Activated CD4-positive, alpha-beta T cell treated with anti-CD3 and anti-CD28 coated beads, Interleukin-2, amount 10 ng/mL, durations not matched to agents 7 days and 5 days (primary cell): ENCODE data around the gene C1QL2. TPM values are rescaled to one million over a fixed set of nuclear protein-coding genes. Genes with fewer than 3 reads are reported as not detected.
A peak's percentile ranks its signal among the peaks of the same experiment; 100 is the strongest.

Experiments
- CTCF ChIA-PET: fragments of 350-600 bp; sonication (Branson Sonifier 250); formaldehyde crosslinking; loops from one replicate; lab custom pipeline; 2021; ENCODE audit warnings: antibody characterized with exemption; lab: Charles Lee
- POLR2A ChIA-PET: fragments of 350-600 bp; sonication (Branson Sonifier 250); formaldehyde crosslinking; loops from one replicate; lab custom pipeline; 2021; ENCODE audit warnings: antibody characterized with exemption; lab: Charles Lee
- DNase-seq: peaks from one replicate; pipeline ENCODE4 v3.0.0-alpha.2; 2020
- H3K27ac Mint-ChIP-seq: one replicate; pipeline ENCODE4 v1.8.0; 2021; ENCODE audit warnings: mild to moderate bottlenecking, moderate library complexity, mixed read lengths
- H3K27me3 Mint-ChIP-seq: one replicate; pipeline ENCODE4 v1.8.0; 2021; ENCODE audit warnings: mixed read lengths
- H3K36me3 Mint-ChIP-seq: one replicate; pipeline ENCODE4 v1.8.0; 2021; ENCODE audit warnings: low read depth, mixed read lengths
- H3K4me1 Mint-ChIP-seq: one replicate; pipeline ENCODE4 v1.8.0; 2021; ENCODE audit warnings: mixed read lengths
- H3K4me3 Mint-ChIP-seq: one replicate; pipeline ENCODE4 v1.8.0; 2021; ENCODE audit warnings: mild to moderate bottlenecking, moderate library complexity, mixed read lengths
- H3K9me3 Mint-ChIP-seq: one replicate; pipeline ENCODE4 v1.8.0; 2021; ENCODE audit warnings: mixed read lengths
- total RNA-seq, 2 experiments: library from RNA; stranded (reverse); gene quantifications; one replicate each; pipeline ENCODE4 v1.2.3, GENCODE V29; 2021

Gene C1QL2
- total RNA-seq, 2 experiments from 2014 or later, result not detected

DNA sequence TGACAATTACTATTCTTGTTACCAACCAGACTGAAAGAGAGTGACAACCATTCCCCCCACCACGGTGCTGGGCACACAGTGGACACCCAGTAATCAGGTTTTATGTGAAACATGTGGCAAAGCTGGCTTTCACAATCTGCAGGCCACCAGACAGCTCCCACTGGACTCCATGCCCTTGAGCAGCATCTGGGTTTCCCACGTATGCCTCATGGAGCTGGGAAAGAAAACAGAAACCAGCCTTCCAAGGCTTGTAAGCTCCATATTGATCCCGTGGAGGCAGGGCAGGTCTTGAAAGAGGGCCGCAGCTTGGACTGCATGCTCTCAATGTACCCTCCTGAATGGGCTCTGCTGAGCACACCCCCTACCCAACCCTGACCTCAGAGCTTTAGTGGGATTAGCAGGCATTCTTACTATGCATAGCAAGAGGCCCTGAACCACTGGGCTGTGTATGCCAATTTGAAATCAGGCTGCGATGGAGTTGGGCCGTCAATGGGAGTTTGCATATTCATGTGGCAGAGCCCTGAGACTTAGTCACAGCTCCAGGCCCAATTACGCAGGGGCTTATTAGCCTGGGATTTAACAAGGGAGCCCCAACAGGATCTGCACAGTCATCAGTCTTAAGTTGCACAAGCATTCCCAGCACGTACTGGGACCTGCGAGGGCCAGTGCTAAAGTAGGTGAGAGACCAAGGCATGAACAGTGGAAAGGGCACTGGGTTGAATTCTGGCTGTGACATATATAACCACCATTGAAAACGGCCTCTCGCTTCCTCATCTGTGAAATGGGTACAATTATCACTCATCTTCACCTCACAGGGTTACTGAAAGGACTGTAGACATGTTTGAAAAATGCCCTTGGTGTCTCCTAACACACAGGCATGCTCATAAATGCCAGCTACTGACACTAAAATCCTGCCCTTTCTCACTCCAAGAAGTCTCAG, 10.5 kb downstream of the C1QL2 start:
- Mint-ChIP-seq H3K27me3 (peaks cover 11% of the 10 kb centered on the region), H3K36me3 (no peaks in the 10 kb centered on the region), H3K9me3 (no peaks in the 10 kb centered on the region), H3K27ac (no peak overlapping the region), H3K4me3 (no peak overlapping the region), H3K4me1 (no peaks in the 10 kb centered on the region)
- POLR2A ChIA-PET, result no interaction called here
- CTCF ChIA-PET, result interaction anchor here (0.9 kb wide), 1 partner anchor 26 kb away, joined by 3 read pairs; no protein-coding TSS in a partner anchor
- no peak for DNase-seq

DNA sequence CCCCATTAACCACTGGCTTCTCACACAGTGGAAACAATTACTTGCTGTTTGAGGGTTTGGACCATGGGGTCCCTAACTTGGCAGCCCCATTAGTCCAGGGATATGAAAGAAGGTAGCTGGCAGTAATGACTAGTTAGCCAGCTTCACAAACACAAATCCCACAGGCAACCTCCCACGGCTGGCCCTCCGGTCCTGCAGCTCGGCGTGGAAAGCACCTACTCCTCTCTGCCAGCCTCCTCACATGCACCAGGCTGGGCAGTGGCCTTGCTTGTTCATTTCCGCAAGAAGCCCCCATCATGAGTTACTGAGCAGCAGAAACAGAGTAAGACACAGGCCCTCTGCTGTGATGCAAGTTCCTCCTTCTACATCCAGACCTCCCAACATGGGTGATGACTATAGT, 13.7 kb downstream of the C1QL2 start:
- Mint-ChIP-seq H3K36me3 (no peaks in the 10 kb centered on the region), H3K4me1 (no peaks in the 10 kb centered on the region), H3K27me3 (peaks cover 3% of the 10 kb centered on the region), H3K9me3 (no peaks in the 10 kb centered on the region), H3K27ac (no peak overlapping the region), H3K4me3 (no peak overlapping the region)
- ChIA-PET POLR2A (no interaction called here), CTCF (interaction anchor here (0.8 kb wide), 1 partner anchor 80 kb away, joined by 3 read pairs; no protein-coding TSS in a partner anchor)
- no peak for DNase-seq

DNA sequence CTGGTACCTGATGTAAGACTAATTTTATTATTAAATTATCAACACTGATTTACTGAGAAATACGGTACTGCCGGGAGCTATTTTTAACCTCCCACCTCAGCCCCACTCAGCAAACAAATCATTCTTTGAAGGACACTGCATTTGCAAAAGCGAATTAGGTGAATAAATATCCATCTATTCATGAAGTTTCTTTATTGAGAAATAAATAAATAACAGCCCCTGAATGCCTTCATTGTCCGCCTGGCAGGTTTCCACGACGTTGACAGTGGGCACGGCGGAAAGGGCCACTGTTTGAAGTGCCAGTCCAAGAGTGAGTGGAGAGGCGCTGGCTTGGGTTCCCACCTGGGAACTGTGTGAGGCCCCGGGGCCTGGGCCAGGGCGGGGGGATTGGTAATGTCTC, 15.7 kb downstream of the C1QL2 start:
- H3K27me3 Mint-ChIP-seq, result peaks cover 5% of the 10 kb centered on the region
- no peak overlapping the region for H3K4me3 Mint-ChIP-seq
- H3K36me3 Mint-ChIP-seq, result no peaks in the 10 kb centered on the region
- no peaks in the 10 kb centered on the region for H3K9me3 Mint-ChIP-seq
- H3K27ac Mint-ChIP-seq, result no peak overlapping the region
- H3K4me1 Mint-ChIP-seq, result no peaks in the 10 kb centered on the region
- ChIA-PET POLR2A (no interaction called here), CTCF (no interaction called here)
- no peak for DNase-seq

DNA sequence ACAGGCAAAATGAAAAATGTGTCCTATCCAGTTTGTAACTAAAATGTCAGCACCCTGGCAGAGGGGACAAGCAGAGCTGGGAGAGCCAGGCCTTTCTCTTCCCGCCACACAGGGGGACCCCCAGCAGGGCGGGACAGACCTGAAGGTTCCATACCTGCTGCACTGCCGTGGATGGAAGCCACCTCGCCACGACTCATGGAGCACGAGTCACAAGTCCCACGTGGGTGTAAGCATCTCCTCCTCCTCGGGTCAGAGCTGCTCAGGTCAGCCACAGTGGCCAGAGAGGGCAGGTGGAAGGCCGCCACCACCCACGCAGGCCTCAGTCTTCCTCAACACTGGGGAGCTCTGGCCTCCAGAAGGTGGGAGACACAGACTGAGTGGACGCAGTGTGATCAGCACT, 21.0 kb downstream of the C1QL2 start:
- CTCF ChIA-PET, result no interaction called here
- H3K9me3 Mint-ChIP-seq, result no peaks in the 10 kb centered on the region
- no peaks in the 10 kb centered on the region for H3K36me3 Mint-ChIP-seq
- no peak overlapping the region for H3K4me3 Mint-ChIP-seq
- no peaks in the 10 kb centered on the region for H3K4me1 Mint-ChIP-seq
- DNase-seq, result no peak
- H3K27ac Mint-ChIP-seq, result no peak overlapping the region
- H3K27me3 Mint-ChIP-seq, result peaks cover 1% of the 10 kb centered on the region
- POLR2A ChIA-PET, result no interaction called here

DNA sequence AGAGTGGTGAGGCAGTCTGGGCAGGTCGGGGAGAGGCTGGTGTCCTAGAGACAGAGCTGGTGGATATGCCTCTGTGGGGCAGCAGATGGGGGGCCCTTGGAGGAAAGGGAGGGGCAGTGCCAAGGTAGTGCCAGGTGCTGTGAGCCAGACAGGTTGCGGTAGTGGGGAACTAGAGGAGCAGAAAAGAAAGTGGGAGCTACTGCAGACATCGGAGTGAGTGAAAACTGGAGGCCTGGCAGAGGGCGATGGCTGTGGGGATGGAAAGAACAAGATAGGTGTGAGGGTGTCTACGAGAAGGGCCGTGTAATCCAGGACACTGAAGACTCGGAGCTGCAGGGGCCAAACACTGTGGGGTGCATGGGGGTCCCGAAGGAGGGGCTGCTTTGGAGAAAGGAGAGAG, 21.7 kb downstream of the C1QL2 start:
- no peaks in the 10 kb centered on the region for H3K4me1 Mint-ChIP-seq
- no peaks in the 10 kb centered on the region for H3K9me3 Mint-ChIP-seq
- CTCF ChIA-PET, result no interaction called here
- H3K36me3 Mint-ChIP-seq, result no peaks in the 10 kb centered on the region
- POLR2A ChIA-PET, result no interaction called here
- DNase-seq, result no peak
- H3K4me3 Mint-ChIP-seq, result no peak overlapping the region
- peaks cover 1% of the 10 kb centered on the region for H3K27me3 Mint-ChIP-seq
- no peak overlapping the region for H3K27ac Mint-ChIP-seq

DNA sequence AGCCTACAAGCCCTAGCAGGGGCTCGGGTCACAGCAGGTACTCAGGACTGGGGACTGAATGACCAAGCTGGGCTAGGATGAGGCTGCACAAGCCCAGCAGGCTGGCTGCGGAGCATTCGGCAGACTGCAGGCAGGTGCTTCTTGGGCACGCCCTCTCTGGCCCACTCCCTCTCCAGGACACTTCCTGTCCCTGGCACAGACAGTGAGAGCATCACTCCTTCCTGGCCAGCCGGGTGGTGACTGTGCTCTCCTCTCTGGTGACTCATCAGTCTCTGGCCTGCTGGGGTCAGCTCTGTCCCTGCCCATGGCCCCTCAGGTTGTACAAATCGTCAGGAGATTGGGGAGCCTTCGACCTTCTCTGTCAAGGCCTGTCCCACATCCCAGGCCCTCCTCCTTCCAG, 22.5 kb downstream of the C1QL2 start:
- Mint-ChIP-seq H3K4me1 (no peaks in the 10 kb centered on the region), H3K36me3 (no peaks in the 10 kb centered on the region), H3K27ac (no peak overlapping the region), H3K4me3 (no peak overlapping the region), H3K27me3 (peaks cover 1% of the 10 kb centered on the region), H3K9me3 (no peaks in the 10 kb centered on the region)
- POLR2A ChIA-PET, result no interaction called here
- DNase-seq, result no peak
- CTCF ChIA-PET, result no interaction called here

DNA sequence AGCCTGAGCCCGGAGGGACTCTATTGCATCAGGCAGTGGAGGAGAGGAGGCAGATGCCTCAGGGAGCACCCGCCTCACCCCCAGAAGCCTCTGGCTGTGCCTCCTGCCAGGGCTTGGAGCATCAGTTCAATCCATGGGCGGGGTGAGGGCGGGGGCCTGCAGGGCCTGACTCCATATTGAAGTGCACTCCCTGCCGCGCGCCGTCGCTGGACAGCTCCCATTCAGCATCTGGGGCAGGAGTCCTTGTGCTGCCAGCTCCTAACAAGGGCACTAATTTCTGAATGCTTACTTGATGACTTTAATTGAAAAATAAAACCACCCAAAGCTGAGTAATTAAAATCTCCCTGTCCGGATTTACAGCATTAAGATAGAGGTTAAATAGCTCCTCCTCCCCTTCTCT, 23.8 kb downstream of the C1QL2 start:
- H3K4me1 Mint-ChIP-seq, result no peaks in the 10 kb centered on the region
- CTCF ChIA-PET, result no interaction called here

DNA sequence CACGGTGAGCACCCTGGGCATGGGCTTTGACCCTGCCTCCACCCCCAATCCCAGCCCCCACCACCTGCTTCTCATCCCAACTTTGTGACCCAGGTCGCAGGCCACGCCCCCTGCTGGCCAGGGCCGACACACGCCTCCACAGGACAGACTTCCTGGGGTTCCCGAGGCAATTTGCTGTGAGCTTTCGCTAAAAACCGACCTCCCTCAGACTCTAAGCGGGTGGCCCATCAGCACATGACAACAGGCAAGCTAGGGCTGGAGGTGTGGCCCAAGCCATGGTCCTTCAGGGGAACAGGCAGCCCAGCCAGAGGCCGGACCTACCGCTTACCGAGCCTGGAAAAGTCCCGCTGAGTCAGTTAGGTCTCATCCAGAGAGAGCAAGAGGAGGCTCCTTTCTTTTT, 31.9 kb downstream of the C1QL2 start:
- ChIA-PET POLR2A (no interaction called here), CTCF (interaction anchor here (1.8 kb wide), 1 partner anchor 244 kb away, joined by 5 read pairs; no protein-coding TSS in a partner anchor)
- Mint-ChIP-seq H3K27me3 (no peaks in the 10 kb centered on the region), H3K36me3 (no peaks in the 10 kb centered on the region), H3K27ac (peak overlapping the region; percentile 41), H3K9me3 (no peaks in the 10 kb centered on the region), H3K4me3 (no peak overlapping the region), H3K4me1 (no peaks in the 10 kb centered on the region)
- DNase-seq, result peak; percentile 49

More for the DNA sequence above, 23.8 kb downstream of the C1QL2 start:
- POLR2A ChIA-PET, result no interaction called here
- peaks cover 1% of the 10 kb centered on the region for H3K27me3 Mint-ChIP-seq
- H3K36me3 Mint-ChIP-seq, result no peaks in the 10 kb centered on the region
- no peak for DNase-seq
- no peaks in the 10 kb centered on the region for H3K9me3 Mint-ChIP-seq
- no peak overlapping the region for H3K27ac Mint-ChIP-seq
- no peak overlapping the region for H3K4me3 Mint-ChIP-seq

DNA sequence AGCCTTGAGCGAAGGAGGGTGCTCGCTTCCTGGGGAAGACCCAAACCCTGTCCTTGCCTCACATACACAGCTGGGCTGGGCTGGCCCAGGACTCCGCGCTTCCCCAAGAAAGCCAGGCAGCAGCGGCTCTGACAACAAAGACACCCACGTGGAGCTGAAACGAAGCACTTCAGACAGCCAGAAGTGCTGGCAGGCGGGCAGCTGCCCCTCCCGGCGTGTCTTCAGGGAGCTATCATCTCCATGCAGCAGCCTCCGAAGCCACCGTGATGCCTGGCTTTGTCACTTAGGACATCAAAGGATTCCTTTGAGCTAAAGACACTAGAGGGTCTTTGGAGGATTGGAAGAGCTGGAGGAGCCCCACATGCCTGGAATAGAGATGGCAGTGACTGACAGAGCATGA, 35.2 kb downstream of the C1QL2 start:
- no peak for DNase-seq
- no peaks in the 10 kb centered on the region for H3K9me3 Mint-ChIP-seq
- H3K36me3 Mint-ChIP-seq, result no peaks in the 10 kb centered on the region
- ChIA-PET CTCF (interaction anchor here (1.1 kb wide), 1 partner anchor 16 kb away, joined by 4 read pairs; no protein-coding TSS in a partner anchor), POLR2A (no interaction called here)
- no peak overlapping the region for H3K4me3 Mint-ChIP-seq
- peaks cover 7% of the 10 kb centered on the region for H3K27me3 Mint-ChIP-seq
- no peaks in the 10 kb centered on the region for H3K4me1 Mint-ChIP-seq
- H3K27ac Mint-ChIP-seq, result no peak overlapping the region

DNA sequence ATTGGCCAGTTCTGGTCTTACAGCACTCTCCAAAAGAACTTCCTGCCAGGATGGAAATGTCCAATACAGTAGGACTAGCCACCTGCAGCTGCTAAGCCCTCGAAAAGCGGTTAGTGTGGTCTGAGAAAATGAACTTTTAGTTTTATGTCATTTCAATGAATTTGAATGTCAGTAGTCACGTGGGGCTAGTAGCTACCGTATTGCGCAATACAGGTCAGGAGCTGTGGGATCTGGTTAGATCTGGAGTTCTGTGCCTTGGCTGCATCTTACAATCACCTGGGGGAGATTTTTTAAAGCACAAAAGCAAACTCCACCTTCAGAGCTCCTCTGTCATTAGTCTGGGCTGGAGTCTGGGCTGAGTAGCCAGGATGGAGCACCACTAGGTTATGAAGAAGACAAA, 35.9 kb downstream of the C1QL2 start:
- no peaks in the 10 kb centered on the region for H3K36me3 Mint-ChIP-seq
- ChIA-PET CTCF (no interaction called here), POLR2A (no interaction called here)
- no peaks in the 10 kb centered on the region for H3K4me1 Mint-ChIP-seq
- H3K4me3 Mint-ChIP-seq, result no peak overlapping the region
- peaks cover 7% of the 10 kb centered on the region for H3K27me3 Mint-ChIP-seq
- DNase-seq, result no peak
- no peaks in the 10 kb centered on the region for H3K9me3 Mint-ChIP-seq
- H3K27ac Mint-ChIP-seq, result no peak overlapping the region

DNA sequence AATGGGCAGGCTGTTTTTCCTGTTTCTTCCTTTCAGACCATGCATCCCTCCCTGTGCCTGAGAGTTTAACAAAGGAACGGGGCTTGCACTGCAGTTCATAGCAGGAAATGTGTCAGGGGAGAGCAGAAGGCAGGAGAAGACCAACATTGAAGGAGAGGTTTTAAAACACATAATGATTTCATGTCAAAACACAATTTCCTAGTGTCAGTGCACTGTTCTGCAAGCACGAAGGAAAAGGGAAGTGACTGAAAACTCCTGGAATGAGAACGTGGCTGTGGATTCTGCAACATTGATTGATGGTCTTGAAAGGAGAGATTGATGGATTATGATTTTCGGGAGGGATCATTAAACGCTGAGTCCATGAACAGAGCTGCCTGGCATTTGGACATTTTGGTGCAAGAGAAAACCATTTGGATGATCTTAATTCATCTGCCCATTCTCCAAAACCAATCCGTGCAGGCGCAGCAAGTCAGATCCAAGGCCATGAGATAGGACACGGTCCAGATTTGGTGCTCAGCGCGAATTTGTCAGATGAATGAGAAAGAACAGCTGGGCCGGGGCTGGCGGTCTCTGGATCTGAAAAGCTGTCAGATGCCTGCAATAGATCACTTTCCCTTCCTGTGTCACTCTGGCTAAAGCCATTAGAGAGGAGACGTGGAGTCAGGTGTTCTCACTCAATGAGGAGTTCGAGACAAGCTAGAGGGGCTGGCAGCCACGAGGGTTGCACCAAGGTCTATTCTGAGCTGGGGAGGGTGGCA, 38.4 kb downstream of the C1QL2 start:
- peaks cover 7% of the 10 kb centered on the region for H3K27me3 Mint-ChIP-seq
- no peak overlapping the region for H3K4me3 Mint-ChIP-seq
- no peaks in the 10 kb centered on the region for H3K4me1 Mint-ChIP-seq
- no peaks in the 10 kb centered on the region for H3K9me3 Mint-ChIP-seq
- ChIA-PET POLR2A (no interaction called here), CTCF (interaction anchor here (0.6 kb wide), 1 partner anchor 9 kb away, joined by 3 read pairs; no protein-coding TSS in a partner anchor)
- H3K36me3 Mint-ChIP-seq, result no peaks in the 10 kb centered on the region
- no peak overlapping the region for H3K27ac Mint-ChIP-seq
- DNase-seq, result no peak

DNA sequence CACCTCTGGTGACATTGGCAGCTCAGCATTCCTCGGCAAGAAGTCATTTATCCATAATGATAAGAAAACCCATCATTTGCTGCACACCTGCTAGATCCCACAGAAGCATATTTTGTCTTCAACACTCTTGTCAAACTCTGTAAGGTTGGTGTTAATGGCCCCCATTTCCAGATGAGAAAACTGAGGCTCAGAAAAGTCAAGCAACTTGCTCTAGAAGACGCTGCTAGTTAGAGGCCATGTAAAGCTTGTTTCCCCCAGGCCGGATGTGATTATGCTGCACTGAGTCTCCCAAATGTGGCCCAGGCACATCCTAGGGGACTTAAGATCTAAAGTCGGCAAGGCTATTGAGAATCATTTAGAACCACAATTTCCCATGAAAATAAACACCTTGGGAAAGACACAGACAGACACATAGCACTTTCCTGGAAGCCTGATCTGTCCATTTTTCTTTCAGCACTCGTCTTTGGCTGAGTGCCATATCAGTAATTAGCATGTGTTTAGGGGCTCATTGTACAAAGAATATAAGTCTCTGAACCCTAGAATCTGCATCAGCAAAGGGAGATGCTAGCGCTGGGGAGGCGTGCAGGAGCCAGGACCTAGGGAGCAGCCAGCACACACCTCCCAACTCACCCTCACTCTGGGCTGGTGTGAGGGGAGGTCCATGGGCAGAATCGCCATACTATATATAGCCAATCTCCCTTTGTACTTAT, 39.3 kb downstream of the C1QL2 start:
- H3K27me3 Mint-ChIP-seq, result peaks cover 7% of the 10 kb centered on the region
- no peaks in the 10 kb centered on the region for H3K36me3 Mint-ChIP-seq
- CTCF ChIA-PET, result no interaction called here
- no peak for DNase-seq
- no peak overlapping the region for H3K27ac Mint-ChIP-seq
- H3K4me1 Mint-ChIP-seq, result no peaks in the 10 kb centered on the region
- POLR2A ChIA-PET, result no interaction called here
- H3K4me3 Mint-ChIP-seq, result no peak overlapping the region
- H3K9me3 Mint-ChIP-seq, result no peaks in the 10 kb centered on the region
